GM21423 (cell line): ENCODE results near the gene RBM28.
"Not testable (repeated sequence)": the region's sequence is repeated elsewhere in the genome, so short reads cannot be mapped to it uniquely, and the experiment has no call there.

Source experiments
- ATAC-seq: cut with Tn5 transposase; IDR thresholded peaks from one replicate; pipeline ENCODE4 v1.9.1; 2021; ENCODE audit warnings: mild to moderate bottlenecking, moderate library complexity; ENCODE audit not compliant: unreplicated experiment

RBM28 gene

GRCh38 chr7:128298004-128298403, 45.7 kb downstream of the RBM28 start:
- not testable (repeated sequence) for ATAC-seq

- no peak for ATAC-seq
Measured at GRCh38 chr7:128287556-128287955, 56.2 kb downstream of the RBM28 start.

GRCh38 chr7:128284102-128284501, 59.6 kb downstream of the RBM28 start:
- ATAC-seq: no peak

DNA sequence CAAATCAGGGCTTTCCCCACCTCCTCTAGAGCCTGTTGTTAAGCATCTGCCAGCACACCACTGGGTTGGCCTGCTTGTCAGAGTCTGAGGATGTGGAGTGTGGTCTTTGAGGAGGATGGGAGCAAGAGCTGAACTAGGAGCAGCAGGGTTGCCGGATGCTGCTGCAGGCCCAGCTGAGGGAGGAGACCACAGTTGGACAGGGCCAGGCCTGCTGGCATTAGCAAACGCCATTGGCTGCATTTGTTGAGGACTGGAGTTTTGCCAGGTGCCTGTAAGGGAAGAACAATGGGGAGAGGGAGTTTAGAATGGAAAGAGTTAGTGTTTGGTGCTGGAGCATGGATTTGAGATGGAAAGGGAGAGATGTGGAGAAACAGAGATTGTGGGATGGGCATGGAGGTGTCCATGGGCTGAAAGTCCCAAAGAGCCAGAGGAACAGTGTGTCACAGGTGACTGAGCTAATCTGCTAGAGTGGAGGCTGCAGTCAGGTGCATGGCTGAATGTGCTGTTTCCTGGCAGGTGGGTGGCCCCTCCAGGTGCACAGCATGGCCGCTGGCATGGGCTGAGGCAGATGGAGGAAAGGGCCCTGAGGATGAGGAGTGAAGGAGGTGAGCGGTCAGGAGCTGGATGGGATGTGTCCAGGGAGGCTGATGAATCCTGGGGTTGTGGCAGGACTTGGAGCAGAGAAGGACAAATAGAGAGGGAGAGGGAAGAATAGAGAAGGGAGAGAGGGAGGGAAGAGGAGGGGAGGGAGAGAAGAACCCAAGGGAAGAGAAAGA, 61.9 kb downstream of the RBM28 start:
- ATAC-seq: no peak

DNA sequence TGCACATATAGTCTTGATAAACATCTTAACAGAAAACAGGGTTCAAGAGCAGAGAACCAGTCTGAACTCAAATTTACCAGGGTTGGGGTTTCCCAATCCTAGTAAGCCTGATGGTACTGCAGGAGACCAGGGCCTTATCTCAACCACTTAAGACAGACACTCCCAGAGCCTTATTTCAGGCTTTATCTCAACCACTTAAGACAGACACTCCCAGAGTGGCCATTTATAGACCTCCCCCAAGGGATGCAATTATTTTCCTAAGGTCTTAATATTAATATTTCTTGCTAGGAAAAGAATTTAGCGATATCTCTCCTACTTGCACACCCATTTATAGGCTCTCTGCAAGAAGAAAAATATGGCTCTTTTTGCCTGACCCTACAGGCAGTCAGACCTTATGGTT, 63.3 kb downstream of the RBM28 start:
- ATAC-seq: not testable (repeated sequence)

DNA sequence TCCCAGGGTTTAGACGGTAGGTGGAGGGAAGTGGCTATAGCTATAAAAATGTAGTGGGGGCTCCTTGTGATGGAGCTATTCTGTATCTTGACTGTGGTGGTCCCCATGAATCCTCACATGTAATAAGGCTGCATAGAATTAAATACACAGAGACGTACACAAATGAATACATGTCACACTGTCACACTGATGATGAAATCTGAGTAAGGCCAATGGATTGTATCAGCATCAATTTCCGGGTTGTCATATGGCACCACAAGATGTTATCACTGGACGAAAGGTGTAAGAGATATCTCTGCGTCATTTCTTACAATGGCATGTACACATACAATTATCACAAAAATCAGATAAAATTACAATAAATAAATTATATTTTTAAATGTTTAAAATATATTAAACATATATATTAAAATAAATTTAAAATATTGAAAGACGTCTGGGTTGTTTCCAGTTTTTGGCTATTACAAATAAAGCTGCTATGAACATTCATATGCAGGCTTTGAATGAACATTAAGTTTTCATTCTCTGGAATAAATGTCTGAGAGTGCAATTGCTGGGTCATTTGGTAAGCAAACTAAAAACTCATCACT, 64.5 kb downstream of the RBM28 start:
- no peak for ATAC-seq

DNA sequence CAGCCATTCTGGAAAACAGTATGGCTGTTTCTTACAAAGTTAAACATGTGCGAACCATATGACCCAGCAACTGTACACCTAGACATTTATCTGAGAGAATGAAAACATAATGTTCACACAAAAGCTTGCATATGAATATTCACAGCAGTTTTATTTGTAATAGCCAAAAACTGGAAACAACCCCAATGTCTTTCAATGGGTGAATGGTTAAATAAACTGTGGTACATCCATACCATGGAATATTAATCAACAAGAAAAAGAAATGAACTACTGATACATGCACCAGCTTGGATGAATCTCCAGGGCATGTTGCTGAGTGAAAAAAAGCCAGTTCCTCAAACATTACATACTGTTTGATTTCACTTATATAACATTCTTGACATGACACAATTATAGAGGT, 65.3 kb downstream of the RBM28 start:
- no peak for ATAC-seq

DNA sequence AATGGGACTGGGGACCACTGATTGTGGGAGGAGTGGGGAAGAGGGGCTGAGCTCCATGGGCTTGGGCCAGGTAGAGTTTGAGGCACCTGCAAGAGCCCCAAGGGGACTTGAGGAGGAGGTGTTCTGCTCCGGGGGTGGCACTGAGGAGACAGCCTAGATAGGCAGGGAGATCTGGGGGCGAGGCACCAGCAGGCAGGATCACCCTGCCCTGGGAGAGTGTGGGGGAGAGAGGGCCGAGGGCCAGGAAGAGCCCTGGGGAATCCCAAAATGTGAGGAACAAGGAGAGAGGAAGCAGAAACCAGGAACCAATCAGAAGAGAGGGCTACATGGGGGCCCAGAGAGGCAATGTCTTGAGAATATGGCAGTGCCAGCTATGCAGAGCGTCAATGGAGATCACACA, 68.0 kb downstream of the RBM28 start:
- ATAC-seq: no peak

GRCh38 chr7:128274884-128275603, 68.7 kb downstream of the RBM28 start:
- ATAC-seq: no peak

GRCh38 chr7:128274246-128274883, 69.3 kb downstream of the RBM28 start:
- no peak for ATAC-seq

DNA sequence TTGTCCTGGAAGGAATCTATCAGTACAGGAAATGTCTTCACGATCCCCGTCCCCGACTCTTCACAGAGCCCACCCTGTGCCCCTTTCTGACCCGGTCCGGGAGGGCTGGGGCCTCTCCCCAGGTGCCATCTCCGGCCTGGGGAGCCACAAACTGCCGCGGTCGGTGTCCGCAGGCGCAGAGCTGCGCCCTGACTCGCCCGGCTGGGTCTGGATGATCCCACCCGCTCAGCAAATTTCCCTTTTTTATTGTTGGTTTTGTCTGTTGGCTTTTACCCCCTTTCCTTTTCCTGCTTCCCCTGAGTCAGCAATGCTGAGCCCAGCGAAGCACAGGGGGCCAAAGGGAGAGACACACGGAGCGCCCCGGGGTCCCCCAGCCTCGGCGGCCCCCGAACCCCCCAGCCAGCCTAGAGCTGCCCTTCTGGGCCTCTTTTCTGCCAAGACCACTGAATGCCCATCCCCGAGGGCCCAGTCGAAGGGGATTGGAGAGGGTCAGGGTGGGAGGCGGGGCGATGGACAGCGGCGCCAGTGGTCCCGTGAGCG, 71.7 kb downstream of the RBM28 start:
- no peak for ATAC-seq

DNA sequence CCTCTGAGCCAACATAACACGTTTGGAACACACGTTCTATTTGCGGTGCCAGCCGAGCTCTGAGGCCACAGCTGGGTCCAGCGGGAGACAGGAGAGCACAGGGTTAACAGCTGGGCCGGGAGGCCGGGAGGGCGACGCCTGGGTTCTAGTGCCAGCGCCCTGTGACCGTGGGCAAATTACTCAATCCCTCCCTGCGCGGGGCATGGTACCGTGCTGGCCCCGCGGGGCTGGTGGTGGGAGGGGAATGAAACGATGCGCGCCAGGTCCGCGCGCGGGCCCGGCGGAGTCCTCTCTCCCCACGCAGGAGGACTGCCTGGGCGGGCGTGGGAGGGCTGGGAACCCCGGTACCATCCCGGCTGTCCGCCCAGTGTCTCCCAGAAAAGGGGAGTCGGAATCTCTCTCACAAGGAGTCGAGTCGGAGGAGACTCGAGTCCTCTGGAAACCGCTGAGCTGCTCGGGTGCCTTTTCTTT, 72.2 kb downstream of the RBM28 start:
- ATAC-seq: no peak

DNA sequence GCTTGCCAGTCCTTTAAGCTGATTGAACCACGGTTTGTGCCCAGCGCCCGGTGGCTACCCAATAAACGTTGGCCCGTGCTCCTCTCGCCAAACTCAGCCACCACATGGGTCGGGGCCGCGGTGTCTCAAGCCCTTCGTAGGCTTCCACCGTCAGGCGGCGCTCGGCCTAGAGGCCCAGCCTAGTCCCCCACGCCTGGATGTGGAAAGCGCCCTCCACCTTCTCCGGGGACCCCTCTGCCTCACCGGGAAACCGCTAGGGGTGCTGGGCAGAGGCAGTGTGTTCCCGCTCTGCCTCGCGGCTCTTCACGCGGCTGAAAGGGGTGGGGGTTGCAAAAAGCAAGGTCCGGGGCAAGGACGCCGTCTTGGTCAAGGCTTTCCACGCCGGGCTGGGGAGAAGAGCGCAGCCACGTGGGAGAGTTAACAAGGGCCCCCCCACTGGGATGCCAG, 72.9 kb downstream of the RBM28 start:
- ATAC-seq: no peak

DNA sequence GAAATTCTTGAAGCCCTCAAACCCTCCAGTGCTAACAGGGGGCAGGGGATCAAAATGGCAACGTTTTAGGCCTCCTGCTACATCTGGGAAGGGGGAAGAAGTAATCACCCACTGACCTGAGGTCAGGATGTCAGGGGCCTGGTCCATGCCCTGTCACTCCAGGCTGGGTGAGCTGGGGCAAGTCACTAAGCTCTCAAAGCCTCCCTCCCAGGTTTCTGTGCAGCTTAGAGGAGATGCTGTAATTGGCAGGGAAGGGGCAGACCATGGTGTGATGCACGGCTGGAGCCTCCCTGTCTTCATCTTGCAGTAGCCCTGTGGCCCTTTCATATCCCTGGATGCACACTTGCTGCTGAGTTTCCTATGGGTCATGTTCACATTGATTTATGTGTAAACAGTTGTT, 75.5 kb downstream of the RBM28 start:
- no peak for ATAC-seq

- no peak for ATAC-seq
Measured at GRCh38 chr7:128267595-128267924, 76.1 kb downstream of the RBM28 start.

DNA sequence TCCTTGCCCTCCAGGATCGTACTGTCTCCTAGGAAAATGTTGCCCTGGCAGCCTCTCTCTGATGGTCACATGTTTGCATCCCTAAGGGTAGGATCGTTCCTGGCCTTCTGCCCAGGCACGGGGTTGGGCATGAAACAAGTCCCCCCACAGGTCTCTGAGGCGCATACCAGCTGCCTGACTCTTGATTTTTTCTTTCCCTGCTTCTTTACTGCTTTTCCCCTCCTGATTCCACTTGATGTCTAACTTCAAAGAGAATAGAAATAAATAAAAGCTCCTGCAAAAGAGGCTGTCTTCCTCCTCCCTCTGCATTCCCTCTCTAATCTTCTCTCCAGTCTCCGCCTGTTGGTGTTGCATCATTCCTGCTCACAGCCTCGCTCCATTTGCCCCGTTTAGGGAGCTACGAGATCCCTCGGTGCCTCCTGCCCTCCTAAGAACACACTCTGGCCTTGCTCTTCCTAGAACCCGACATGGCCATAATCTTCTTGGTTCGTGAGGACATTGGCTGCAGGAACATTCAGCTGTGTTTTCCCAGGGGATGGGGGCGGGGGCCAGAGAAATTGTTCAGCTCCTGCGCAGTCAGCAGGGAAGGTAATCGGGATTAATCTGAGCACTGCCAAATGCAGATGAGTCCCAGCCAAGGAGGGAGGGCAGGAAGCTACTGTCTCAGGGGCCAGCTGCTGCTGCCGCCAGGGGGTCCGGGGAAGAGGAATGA, 76.7 kb downstream of the RBM28 start:
- no peak for ATAC-seq

DNA sequence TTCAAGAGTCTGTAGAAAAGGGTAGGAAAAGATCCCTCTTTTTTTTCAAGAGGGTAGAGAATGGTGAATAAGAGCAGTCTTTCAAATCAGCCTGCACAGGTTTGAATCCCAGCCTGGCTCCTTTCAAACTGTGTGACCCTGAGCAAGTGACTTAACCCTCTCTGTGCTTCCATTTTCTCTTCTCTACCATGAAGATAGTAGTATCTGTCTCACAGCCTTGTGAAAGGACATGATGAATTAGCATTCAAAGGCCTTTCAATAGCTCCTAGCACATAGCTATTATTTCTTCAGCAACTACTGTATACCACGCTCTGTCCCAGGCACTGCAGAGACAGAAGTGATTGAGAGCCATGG, 77.2 kb downstream of the RBM28 start:
- ATAC-seq: no peak

DNA sequence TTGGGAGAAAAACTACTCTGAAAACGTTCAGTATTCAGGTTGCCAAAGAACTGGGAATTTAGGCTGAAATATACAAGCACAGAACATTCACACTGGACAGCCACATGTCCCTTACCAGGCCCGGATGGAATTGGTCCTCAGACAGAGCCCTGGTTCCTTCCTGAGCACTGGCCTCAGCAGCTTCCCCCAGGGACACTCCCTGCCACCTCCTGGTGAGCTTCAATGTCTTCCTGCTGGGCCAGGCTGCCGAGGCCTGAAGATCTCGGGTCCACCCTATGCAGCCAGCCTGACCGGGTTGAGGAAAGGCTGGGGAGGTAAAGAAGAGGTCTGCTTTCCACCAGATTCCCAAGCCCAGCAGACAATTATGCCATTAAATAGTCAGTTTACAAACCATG, 77.8 kb downstream of the RBM28 start:
- no peak for ATAC-seq

DNA sequence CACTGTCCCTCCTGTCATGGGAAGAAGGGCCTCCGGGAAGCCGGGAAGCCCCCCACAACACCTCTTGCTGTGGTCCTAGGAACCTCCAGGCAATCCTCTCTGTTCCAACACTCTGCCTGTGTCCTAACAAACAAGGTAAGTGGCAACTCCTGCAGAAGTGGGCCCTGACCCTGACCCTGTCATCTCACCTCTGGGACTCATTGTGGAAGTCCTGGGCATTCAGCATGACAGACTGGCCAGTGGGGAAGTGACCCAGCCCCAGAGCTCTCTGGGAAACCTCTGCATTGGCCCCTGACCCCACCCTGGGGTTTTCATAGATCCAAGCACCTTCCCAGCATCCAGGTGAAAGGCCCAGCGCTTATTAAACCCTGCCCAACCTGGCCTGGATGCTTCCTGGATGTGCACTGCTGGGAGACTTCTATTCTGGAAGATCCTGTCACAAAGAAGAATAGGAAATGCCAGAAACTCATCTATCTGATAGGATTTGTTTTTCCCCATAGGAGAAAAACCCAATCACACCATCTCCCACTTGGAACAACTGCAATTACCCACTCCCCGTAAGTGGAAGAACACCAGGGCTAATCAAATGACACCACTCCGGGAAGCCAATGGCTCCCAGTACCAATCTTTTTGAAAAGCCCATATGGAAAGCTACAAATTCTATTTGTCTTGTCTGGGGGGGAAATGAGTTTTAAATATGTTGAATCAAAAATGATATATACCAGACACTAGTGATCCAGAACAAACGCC, 78.4 kb downstream of the RBM28 start:
- no peak for ATAC-seq

GRCh38 chr7:128264477-128264876, 79.2 kb downstream of the RBM28 start:
- ATAC-seq: no peak
